ENCODE measurements around the gene PDZK1IP1.

GRCh38 chr1:47174656-47175020 lies 15.2 kb downstream of the PDZK1IP1 start:
- no peak for TF ChIP-seq CTCF (IDR thresholded peaks at IDR 0.05; ENCODE audit: low read length)
- no peak for TF ChIP-seq EZH2 (optimal IDR thresholded peaks at IDR 0.05; ENCODE audit: low read depth, low read length)
